Left lung (tissue), 10 donors: Measurements from ENCODE around the gene MOK. TPM values are rescaled to one million over a fixed set of nuclear protein-coding genes. Genes with fewer than 3 reads are reported as not detected.
A peak's percentile ranks its signal among the peaks of the same experiment; 100 is the strongest.

Source experiments
- ATAC-seq: fragments of 200-7000 bp; cut with Tn5 transposase; one replicate; pipeline ENCODE4 v1.9.1; 2020; ENCODE audit warnings: moderate library complexity
- DNase-seq, 4 donors: peaks; one replicate each; pipeline ENCODE4 v3.0.0-alpha.2; 2013 to 2020
- H3K27ac ChIP-seq, 2 donors: fragments of 200-600 bp; sonication (generic) in 1 of 2; one replicate each; pipeline versions ENCODE4 v1.5.0 to v1.8.0; 2020 to 2021
- H3K27me3 ChIP-seq, 2 donors: fragments of 200-600 bp; sonication (generic) in 1 of 2; one replicate each; pipeline versions ENCODE4 v1.5.0 to v1.8.0; 2020 to 2021
- H3K36me3 ChIP-seq, 2 donors: fragments of 200-600 bp; sonication (generic) in 1 of 2; one replicate each; pipeline versions ENCODE4 v1.5.0 to v1.8.0; 2020 to 2021
- H3K4me1 ChIP-seq, 2 donors: fragments of 200-600 bp; one replicate each; pipeline ENCODE4 v1.8.0; 2021
- H3K4me3 ChIP-seq, 2 donors: fragments of 200-600 bp; sonication (generic) in 1 of 2; one replicate each; pipeline versions ENCODE4 v1.5.0 to v1.8.0; 2020 to 2021; ENCODE audit warnings: mild to moderate bottlenecking in 1 of 2
- H3K9me3 ChIP-seq, 2 donors: fragments of 200-600 bp; sonication (generic) in 1 of 2; one replicate each; pipeline versions ENCODE4 v1.5.0 to v1.8.0; 2020 to 2021
- CTCF ChIP-seq, 2 donors: fragments of 200-600 bp; sonication (generic) in 1 of 2; IDR thresholded peaks; one replicate each; pipeline versions ENCODE4 v1.5.0 to v1.8.0; 2021; ENCODE audit warnings: antibody characterized with exemption in 2 of 2
- intact Hi-C, 2 donors: fragments of 100-400 bp; cut with DNase I; formaldehyde crosslinking; loops; one replicate each; pipeline versions ENCODE4 v1.11.2 to v1.14.2; 2022
- polyA plus RNA-seq, 6 donors: library from polyadenylated mRNA; unstranded; fragments of 120-200 nt; gene quantifications; one replicate each; pipeline ENCODE4 v1.2.1, GENCODE V29; 2013; ENCODE audit not compliant: insufficient read length in 6 of 6
- total RNA-seq, 2 donors: library from RNA; stranded (reverse); fragmentation: NEBNext Ultra II Directional; extraction: Animal tissue kit (Norgen Biotek cat#: 25700); gene quantifications; one replicate each; pipeline ENCODE4 v1.2.1, GENCODE V29; 2021
- donor health status: DM: no; HTN: yes; CAD: no.
- donor health status: DM: no; HTN: no; CAD: no.

Gene MOK
- total and polyA plus RNA-seq, 8 donors: 8.7 to 39.0 (median 27.3) TPM

- Histone ChIP-seq H3K27ac (peak overlapping the region in 1 of 2 donors; percentile 90), H3K36me3 (peaks cover 3 to 83% of the 10 kb centered on the region in 2 donors), H3K9me3 (no peaks in the 10 kb centered on the region), H3K4me3 (no peak overlapping the region), H3K27me3 (no peaks in the 10 kb centered on the region), H3K4me1 (peaks cover 0 to 32% of the 10 kb centered on the region in 2 donors)
- intact Hi-C loops: no loop called here
- TF ChIP-seq CTCF (IDR thresholded peaks at IDR 0.05): no peak
- DNase-seq (peak in 1 of 4 donors; percentile 18), ATAC-seq (no peak)
Observed at GRCh38 chr14:102351023-102351422, 46.1 kb upstream of the MOK start.

- DNase-seq (no peak), ATAC-seq (no peak)
- Histone ChIP-seq H3K4me3 (no peak overlapping the region), H3K27ac (no peak overlapping the region), H3K27me3 (no peaks in the 10 kb centered on the region), H3K4me1 (peaks cover 0 to 30% of the 10 kb centered on the region in 2 donors), H3K9me3 (no peaks in the 10 kb centered on the region), H3K36me3 (peaks cover 3 to 84% of the 10 kb centered on the region in 2 donors)
- TF ChIP-seq CTCF (IDR thresholded peaks at IDR 0.05): no peak
- intact Hi-C loops: no loop called here
Observed at GRCh38 chr14:102348376-102348775, 43.4 kb upstream of the MOK start.

GRCh38 chr14:102346645-102347044, 41.7 kb upstream of the MOK start:
- peaks cover 3 to 86% of the 10 kb centered on the region in 2 donors for H3K36me3 ChIP-seq
- peaks cover 0 to 14% of the 10 kb centered on the region in 2 donors for H3K4me1 ChIP-seq
- H3K27me3 ChIP-seq: no peaks in the 10 kb centered on the region
- no peaks in the 10 kb centered on the region for H3K9me3 ChIP-seq
- no peak for ATAC-seq
- intact Hi-C loops: no loop called here
- no peak for DNase-seq
- TF ChIP-seq CTCF (IDR thresholded peaks at IDR 0.05): no peak
- no peak overlapping the region for H3K27ac ChIP-seq
- no peak overlapping the region for H3K4me3 ChIP-seq

GRCh38 chr14:102345232-102345631, 40.3 kb upstream of the MOK start:
- Histone ChIP-seq H3K36me3 (peaks cover 3 to 98% of the 10 kb centered on the region in 2 donors), H3K27ac (no peak overlapping the region), H3K27me3 (no peaks in the 10 kb centered on the region), H3K9me3 (no peaks in the 10 kb centered on the region), H3K4me3 (no peak overlapping the region), H3K4me1 (no peaks in the 10 kb centered on the region)
- intact Hi-C loops: no loop called here
- no peak for ATAC-seq
- no peak for TF ChIP-seq CTCF (IDR thresholded peaks at IDR 0.05)
- DNase-seq: no peak

GRCh38 chr14:102344485-102344884, 39.5 kb upstream of the MOK start:
- Histone ChIP-seq H3K27me3 (no peaks in the 10 kb centered on the region), H3K27ac (no peak overlapping the region), H3K4me1 (no peaks in the 10 kb centered on the region), H3K36me3 (peaks cover 3 to 96% of the 10 kb centered on the region in 2 donors), H3K4me3 (no peak overlapping the region), H3K9me3 (no peaks in the 10 kb centered on the region)
- no peak for DNase-seq
- intact Hi-C loops: no loop called here
- TF ChIP-seq CTCF (IDR thresholded peaks at IDR 0.05): no peak
- no peak for ATAC-seq
